HG03439 (cell line): ENCODE results near the gene SV2A.
A peak's percentile ranks its signal among the peaks of the same experiment; 100 is the strongest.

ENCODE experiments used
- ATAC-seq: cut with Tn5 transposase; IDR thresholded peaks from one replicate; pipeline ENCODE4 v1.9.1; 2021; ENCODE audit warnings: mild to moderate bottlenecking, moderate library complexity; ENCODE audit not compliant: unreplicated experiment

Gene SV2A

GRCh38 chr1:149929856-149930255 lies 12.2 kb upstream of the SV2A start:
- no peak for ATAC-seq

DNA sequence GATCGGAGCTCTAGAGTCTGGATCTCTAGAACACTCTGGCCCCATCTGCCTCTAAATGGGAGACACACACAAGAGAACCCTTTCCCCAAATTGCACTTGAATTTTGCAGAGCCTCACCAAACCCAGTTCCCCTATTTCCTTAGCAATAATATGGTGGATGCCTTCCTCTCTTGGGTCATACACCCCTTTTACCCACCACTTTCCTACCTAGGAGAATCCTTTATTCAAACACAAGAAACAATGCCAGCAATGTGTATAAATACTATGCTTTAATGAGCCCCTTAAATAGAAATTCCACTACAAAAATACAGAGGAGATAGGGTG lies 10.7 kb upstream of the SV2A start:
- no peak for ATAC-seq

DNA sequence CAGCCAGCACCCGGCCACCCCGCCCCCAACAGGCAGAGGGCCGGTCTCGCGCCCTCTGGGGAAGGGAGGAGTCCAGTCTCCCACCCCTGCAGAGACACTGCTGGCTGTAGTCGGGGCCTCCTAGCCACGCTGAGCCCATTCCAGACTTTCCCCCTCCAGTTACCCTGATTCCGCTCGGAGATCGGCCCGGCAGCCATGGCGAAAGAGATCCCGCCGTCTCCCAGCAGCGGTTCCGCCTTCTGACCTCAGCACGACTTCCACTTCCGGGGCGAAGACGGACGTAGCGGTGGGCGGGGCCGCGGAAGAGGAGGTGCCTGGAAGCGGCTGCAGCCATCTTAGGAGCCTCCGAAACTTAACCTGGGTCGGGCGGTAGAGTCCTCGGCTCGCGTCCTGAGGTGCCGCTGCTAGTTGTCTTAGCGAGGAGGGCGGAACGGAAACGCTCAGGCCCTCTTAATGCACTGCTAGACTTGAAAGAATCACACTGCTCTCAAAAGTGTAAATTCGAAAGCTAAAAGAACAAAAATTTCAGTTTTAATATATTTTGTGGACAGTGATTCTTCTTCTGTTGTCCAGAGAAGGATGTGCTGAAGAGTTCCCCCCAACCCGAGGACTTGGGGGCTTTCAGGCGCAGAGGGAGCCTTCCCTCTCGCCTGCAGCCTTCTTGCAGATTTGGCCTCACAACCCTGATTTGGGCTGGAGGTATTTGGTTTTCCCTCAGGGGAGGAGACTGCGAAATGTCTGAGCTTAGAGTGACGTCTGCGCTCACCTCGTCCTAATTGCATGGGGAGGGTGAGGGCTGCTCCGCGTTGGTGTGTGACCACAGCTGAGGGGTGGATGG lies 10.1 kb upstream of the SV2A start, which contains the start of gene SF3B4:
TSS of gene SF3B4 (minus strand) at position 241 of the 838 bp plus-strand sequence. CDS start at position 197, 44 bp downstream.
- ATAC-seq: peak; percentile 88

- no peak for ATAC-seq
Measured at GRCh38 chr1:149927056-149927562, 9.5 kb upstream of the SV2A start.

GRCh38 chr1:149926296-149926695 lies 8.7 kb upstream of the SV2A start:
- no peak for ATAC-seq

- ATAC-seq: no peak
Measured at GRCh38 chr1:149925751-149926150, 8.1 kb upstream of the SV2A start.

- ATAC-seq: no peak
Measured at GRCh38 chr1:149925345-149925744, 7.7 kb upstream of the SV2A start.

DNA sequence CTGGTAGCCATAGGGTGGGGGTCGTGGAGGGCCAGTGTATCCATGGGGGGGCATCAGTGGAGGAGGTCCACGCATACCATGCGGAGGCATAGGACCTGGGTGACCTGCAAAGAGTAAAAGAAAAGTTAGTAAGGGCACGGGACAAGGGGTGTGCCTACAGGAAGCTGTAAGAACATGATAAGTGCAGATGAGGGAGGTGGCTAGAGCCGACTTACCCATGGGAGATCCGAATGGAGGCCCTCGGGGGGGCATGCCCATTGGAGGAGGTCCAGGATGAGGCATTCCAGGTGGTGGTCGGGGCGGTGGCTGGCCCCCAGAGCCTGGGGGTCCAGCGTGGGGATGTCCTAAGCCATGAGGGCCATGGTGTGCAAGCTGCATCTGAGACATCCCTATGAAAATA lies 6.0 kb upstream of the SV2A start:
- no peak for ATAC-seq

DNA sequence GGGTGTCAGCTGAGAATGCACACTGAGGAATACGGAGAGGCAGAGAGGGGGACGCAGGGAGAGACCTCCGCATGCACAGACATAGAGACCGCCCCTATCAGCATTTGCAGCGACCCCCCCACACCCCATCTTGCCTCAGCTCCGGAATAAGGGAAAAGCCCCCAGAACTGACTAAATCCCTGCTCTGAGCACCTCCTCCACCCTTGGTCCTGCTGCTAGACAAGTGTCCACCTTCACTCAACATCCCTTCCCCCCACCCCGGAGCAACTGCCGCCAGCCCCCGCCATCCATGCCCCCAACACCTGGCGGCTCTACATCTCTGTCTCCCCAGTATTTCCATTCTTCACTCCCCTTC lies 769 bp downstream of the SV2A start:
- ATAC-seq: no peak

DNA sequence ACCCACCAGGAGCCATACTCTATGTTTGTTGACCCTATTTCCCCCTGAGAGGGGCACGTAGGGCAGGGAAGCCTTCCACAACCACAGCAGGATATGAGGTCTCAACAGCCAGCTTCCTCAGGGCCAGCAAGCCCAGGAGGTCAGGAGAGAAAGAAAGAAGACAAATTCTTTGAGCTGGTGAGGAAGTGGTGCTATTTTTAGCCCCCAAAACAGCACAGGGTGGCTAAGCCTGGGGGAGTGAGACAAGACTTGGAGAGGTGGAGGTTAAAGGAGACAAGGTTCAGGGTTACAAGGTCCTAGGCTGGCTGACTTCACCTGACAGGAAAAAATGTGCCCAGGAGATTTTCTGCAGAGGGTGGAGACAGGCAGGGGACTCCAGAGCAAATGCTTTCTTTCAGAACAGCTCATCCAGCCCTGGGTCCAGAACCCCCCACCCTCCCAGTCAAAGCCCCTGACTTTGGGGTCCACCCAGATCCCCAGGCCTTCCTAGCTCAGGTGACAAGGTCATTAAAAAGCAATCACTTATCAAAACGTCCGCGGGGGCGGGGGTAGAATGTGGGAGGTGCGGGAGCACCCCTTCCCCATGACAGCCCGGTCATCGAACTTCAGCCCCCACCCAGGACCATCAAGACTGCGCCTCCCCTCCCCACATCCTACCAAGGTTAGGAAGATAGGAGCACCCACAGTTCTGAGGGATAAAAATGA lies 1.3 kb downstream of the SV2A start:
- ATAC-seq: no peak

DNA sequence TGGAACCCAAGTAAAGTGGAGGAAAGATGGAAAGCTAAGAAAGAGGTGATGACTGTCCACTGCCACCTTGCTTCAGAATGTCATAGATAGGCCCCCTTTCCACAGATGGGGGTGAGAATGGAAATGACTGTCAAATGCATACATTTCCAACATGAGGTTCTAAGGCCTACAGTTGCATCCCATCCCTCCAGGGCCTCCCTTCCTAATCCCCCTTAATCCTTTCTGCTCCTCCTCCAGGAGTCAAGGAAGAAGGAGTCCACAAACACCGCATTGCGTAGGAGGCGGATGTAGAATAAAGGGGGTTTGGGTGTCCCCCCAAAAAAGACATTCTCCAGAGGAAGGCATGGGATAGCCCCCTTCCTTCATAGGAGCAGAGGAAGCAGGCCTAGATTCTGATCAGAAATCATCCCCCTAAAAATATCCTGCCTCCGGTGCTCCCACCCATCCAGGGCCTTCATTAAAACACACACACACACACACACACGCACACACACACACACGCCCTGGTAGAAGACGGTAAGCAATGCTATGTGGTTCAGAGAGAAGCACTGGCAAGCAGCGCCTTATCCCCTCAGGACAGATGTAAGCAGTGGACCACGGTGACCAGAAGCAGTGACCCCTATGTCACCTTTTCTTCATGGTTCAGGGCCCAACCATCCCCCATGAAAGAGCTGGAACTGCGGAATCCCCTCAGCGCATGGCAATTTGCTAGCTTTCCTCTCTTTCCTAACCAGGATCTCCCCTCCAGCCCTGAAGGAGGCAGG lies 2.0 kb downstream of the SV2A start:
- no peak for ATAC-seq

- ATAC-seq: no peak
Measured at GRCh38 chr1:149914545-149914944, 3.1 kb downstream of the SV2A start.

DNA sequence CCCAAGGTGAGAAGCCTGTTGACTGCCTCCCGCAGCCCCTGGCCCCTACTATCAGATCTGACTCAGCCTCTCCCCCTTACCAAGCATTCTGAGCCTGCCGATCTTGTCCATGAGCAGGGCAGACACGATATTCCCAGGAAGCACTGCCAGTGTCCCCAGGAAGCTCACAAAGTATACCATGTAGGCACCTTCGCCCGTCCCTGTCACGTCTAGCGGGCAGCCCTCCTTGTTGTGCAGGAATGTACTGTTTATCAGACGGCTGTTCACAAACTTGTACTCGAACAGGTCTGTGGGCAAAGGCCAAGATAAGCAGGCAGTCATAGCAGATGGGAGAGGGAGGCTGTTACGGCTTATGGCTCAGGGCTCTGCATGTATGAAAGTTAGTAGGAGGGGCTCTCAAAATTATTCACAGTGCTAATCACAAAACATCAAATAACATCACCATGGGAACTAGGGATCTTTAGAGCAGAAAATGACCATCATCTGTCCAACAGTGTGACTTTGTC lies 11.0 kb downstream of the SV2A start:
- no peak for ATAC-seq

- ATAC-seq: no peak
Measured at GRCh38 chr1:149903836-149904491, 13.7 kb downstream of the SV2A start.

DNA sequence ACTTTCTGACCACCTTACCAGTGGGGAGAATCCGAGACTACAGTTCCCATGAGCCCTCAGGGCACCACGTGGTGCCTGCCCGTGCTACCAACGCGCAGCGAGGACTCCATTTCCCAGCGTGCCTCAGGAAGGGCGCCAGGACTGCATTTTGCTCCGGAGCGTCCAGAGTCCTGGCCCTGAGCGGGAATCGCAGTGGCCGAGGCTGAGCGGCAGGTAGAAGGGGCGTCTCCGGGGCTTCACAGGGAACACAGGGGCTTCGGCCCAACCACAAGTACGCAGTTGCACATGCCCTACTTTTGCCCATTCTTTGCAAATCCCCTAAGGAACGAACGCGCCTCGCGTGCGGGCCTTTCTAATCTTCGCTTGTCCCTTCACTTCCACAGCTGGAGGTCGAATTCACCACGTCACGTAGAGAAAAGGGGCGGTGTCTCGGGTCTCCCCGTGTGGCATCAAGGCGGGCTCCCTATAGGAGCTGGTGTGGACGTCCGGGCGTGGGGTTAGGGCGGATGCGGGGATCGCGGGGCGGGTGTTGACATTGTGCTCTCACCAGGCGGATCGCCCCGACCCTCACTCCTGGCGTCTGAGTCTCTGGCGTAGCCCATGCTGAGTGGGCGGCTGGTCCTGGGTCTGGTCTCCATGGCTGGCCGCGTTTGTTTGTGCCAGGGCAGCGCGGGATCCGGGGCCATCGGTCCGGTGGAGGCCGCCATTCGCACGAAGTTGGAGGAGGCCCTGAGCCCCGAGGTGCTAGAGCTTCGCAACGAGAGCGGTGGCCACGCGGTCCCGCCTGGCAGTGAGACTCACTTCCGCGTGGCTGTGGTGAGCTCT lies 18.0 kb downstream of the SV2A start, which contains the start of gene BOLA1:
TSS of gene BOLA1 (plus strand) at position 109 of the 825 bp plus-strand sequence. CDS start at position 601, 492 bp downstream.
- ATAC-seq: peak; percentile 93

GRCh38 chr1:149896575-149896974 lies 21.1 kb downstream of the SV2A start:
- ATAC-seq: no peak

DNA sequence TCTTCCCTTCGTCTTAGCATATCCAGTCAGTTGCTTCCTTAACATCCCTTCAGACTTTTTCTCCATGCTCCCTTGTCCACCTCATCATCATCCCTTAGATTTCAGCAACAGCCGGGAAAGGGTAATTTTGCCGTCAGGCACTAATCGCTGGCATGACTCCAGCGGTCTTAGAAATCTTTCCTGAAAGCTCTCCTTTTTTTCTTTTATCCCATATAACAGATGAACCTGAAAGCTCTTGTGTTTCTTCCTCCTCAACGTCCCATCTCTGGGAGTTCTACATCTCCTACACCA lies 28.7 kb downstream of the SV2A start:
- ATAC-seq: no peak

DNA sequence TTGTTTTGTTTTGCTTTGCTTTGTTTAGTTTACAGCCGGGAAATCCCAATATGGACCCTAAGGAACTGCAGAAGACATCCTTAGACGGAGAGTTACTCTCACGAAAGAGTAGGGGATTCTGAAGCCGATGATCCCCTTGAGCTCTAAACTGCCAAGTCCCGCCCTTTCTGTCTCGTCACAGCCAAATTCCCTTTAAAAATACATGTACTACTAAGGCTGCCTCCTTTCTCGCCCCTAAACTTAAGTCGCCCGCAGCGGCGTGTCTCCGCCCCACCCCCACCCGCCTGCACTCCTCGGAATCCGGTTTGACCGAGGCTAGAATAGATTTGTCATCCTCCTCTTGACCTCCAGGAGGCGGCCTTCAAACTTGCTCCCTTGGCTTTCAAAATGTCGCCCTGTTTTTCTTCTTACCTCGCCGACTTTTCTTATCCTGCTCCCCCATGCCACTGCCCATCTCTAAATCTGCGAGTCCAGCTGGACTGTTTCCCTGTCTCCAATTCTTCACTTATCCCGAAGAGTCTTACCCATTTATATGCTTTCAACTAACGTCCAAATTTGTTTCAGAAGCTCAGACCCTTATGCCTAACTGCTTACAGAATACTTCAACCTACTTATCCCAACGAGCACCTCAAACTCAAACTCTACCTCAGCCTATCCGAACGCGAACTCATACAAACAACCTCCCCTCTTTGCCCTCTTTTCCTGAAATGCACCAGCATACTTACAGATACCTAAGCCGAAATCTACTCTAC lies 29.2 kb downstream of the SV2A start:
- peak; percentile 22 for ATAC-seq
